GM12878 (cell line): Measurements from ENCODE around the gene NFKBIE. TPM values are rescaled to one million over a fixed set of nuclear protein-coding genes. Genes with fewer than 3 reads are reported as not detected.

Experiments
- ATAC-seq: fragments of 200-7000 bp; cut with Tn5 transposase; 3 replicates; pipeline ENCODE4 v1.9.1; 2020; ENCODE audit warnings: mild to moderate bottlenecking, moderate library complexity
- BruUV-seq: library from RNA; stranded (reverse); fragments of 400-500 nt; replicated peaks from 2 replicates; lab custom pipeline; 2021; lab: Mats Ljungman, UMichigan
- CTCF ChIA-PET: fragments of 300-600 bp; sonication (Branson Sonifier 250); formaldehyde crosslinking; extraction: SDS; loops from one replicate; lab custom pipeline; 2021; ENCODE audit warnings: inconsistent platforms; lab: Yijun Ruan, JAX
- POLR2A ChIA-PET: fragments of 350-600 bp; formaldehyde crosslinking; extraction: SDS; loops from one replicate; lab custom pipeline; 2021; ENCODE audit warnings: inconsistent platforms; lab: Charles Lee
- RAD21 ChIA-PET: fragments of 300-600 bp; sonication (Branson Sonifier 250); formaldehyde crosslinking; loops from one replicate; lab custom pipeline; 2023; ENCODE audit warnings: antibody characterized with exemption; ENCODE audit not compliant: unreplicated experiment; lab: Charles Lee
- SMC1A ChIA-PET: fragments of 300-600 bp; sonication (Branson Sonifier 250); formaldehyde crosslinking; loops from one replicate; lab custom pipeline; 2023; ENCODE audit not compliant: unreplicated experiment, uncharacterized antibody; lab: Charles Lee
- DNase-seq: peaks from one replicate; pipeline ENCODE4 v3.0.0-alpha.2; 2011; ENCODE audit warnings: low read depth, low spot score
- FAIRE-seq: peaks from 3 replicates; lab custom pipeline; 2011; peaks lifted over from hg19 to GRCh38; lab: Jason Lieb, UNC
- H2AFZ ChIP-seq: 2 replicates; pipeline ENCODE4 v1.6.0; 2011; ENCODE audit warnings: low read depth, low read length, control low read depth; ENCODE audit not compliant: control insufficient read depth
- H3K27ac ChIP-seq: 2 replicates; pipeline ENCODE4 v1.5.1; 2011; ENCODE audit warnings: control low read depth; ENCODE audit not compliant: control insufficient read depth, insufficient read depth
- H3K27me3 ChIP-seq, 2 experiments: replicated peaks in 1 of 2; 2 replicates each; pipeline versions ENCODE4 v1.6.0 to v1.6.1; 2011; ENCODE audit warnings: low read length in 1 of 2; ENCODE audit not compliant: control insufficient read depth in 2 of 2, insufficient read depth in 2 of 2
- H3K36me3 ChIP-seq, 2 experiments: 2 replicates each; pipeline ENCODE4 v1.5.1; 2011; ENCODE audit warnings: low read length in 1 of 2; ENCODE audit not compliant: control insufficient read depth in 2 of 2, insufficient read depth in 2 of 2
- H3K4me1 ChIP-seq: 2 replicates; pipeline ENCODE4 v1.6.1; 2011; ENCODE audit warnings: mild to moderate bottlenecking, low read length, moderate library complexity, mixed read lengths; ENCODE audit not compliant: control insufficient read depth, insufficient read depth
- H3K4me2 ChIP-seq: 2 replicates; pipeline ENCODE4 v1.6.0; 2011; ENCODE audit warnings: control low read depth; ENCODE audit not compliant: control insufficient read depth, insufficient read depth
- H3K4me3 ChIP-seq: fragments of 200-600 bp; sonication (generic); 2 replicates; pipeline ENCODE4 v1.5.1; 2016
- H3K79me2 ChIP-seq: 2 replicates; pipeline ENCODE4 v1.6.0; 2011; ENCODE audit warnings: low read length; ENCODE audit not compliant: control insufficient read depth, insufficient read depth
- H3K9ac ChIP-seq: 2 replicates; pipeline ENCODE4 v1.8.0; 2011; ENCODE audit warnings: low read length, control low read depth, mixed read lengths; ENCODE audit not compliant: control insufficient read depth, insufficient read depth
- H3K9me3 ChIP-seq: replicated peaks from 3 replicates; pipeline ENCODE4 v1.5.1; 2011; ENCODE audit warnings: mild to moderate bottlenecking, low read length; ENCODE audit not compliant: control insufficient read depth, insufficient read depth
- H4K20me1 ChIP-seq: 2 replicates; pipeline ENCODE4 v1.6.0; 2011; ENCODE audit not compliant: control insufficient read depth, insufficient read depth
- ETV6 ChIP-seq, 2 experiments: fragments of 450-650 bp in 1 of 2; IDR thresholded peaks in 1 of 2; conservative IDR thresholded peaks in 1 of 2; 2 replicates each; pipeline ENCODE4 v1.6.1; 2014; ENCODE audit warnings: antibody characterized with exemption in 1 of 2, borderline replicate concordance in 1 of 2, low read depth in 1 of 2, mild to moderate bottlenecking in 1 of 2, moderate library complexity in 1 of 2
- FOS ChIP-seq: IDR thresholded peaks from 3 replicates; pipeline ENCODE4 v1.6.1; 2011; ENCODE audit warnings: borderline replicate concordance; ENCODE audit not compliant: insufficient read length; ENCODE audit errors: extremely low read depth
- LARP7 ChIP-seq: fragments of 450-650 bp; IDR thresholded peaks from 2 replicates; pipeline ENCODE4 v1.6.1; 2017; ENCODE audit warnings: mild to moderate bottlenecking
- MTA2 ChIP-seq: fragments of 450-650 bp; IDR thresholded peaks from 2 replicates; pipeline ENCODE4 v1.6.1; 2016; ENCODE audit warnings: low read depth, mild to moderate bottlenecking, moderate library complexity
- PAX8 ChIP-seq: fragments of 450-650 bp; IDR thresholded peaks from 2 replicates; pipeline ENCODE4 v1.6.1; 2017; ENCODE audit warnings: mild to moderate bottlenecking, moderate library complexity
- SMARCA5 ChIP-seq: fragments of 450-650 bp; IDR thresholded peaks from 2 replicates; pipeline ENCODE4 v1.6.1; 2017; ENCODE audit warnings: mild to moderate bottlenecking
- SREBF2 ChIP-seq: IDR thresholded peaks from 2 replicates; pipeline ENCODE4 v1.6.1; 2012; ENCODE audit warnings: mild to moderate bottlenecking, low read length
- WGBS: methylation state at CpG from one replicate; pipeline ENCODE4 v1.1.6; 2016; ENCODE audit warnings: low lambda C conversion rate; ENCODE audit not compliant: insufficient replicate concordance, insufficient coverage; ENCODE audit errors: missing lambda C conversion rate; 5-methylcytosine and 5-hydroxymethylcytosine counted together
- in situ Hi-C: fragments of 300-500 bp; cut with MboI; formaldehyde crosslinking; loops from 9 replicates; pipeline ENCODE4 v1.14.3; 2018; ENCODE audit warnings: mixed read lengths
- intact Hi-C: fragments of 100-400 bp; cut with micrococcal nuclease; formaldehyde crosslinking; loops from one replicate; pipeline ENCODE4 v1.14.2; 2022; ENCODE audit not compliant: unreplicated experiment
- polyA plus RNA-seq, 11 experiments: library from polyadenylated mRNA; depleted of rRNA in 4 of 11; unstranded in 6 of 11; stranded (reverse) in 5 of 11; fragments of >200 nt; fragmentation: Nextera tagmentation in 4 of 11; fragmentation: Illumina TruSeq in 1 of 11; extraction: Ambion mirVana in 4 of 11; extraction: Trizol in 1 of 11; gene quantifications; 1 replicate in 1 of 11; 2 replicates in 10 of 11; pipeline versions ENCODE4 v1.2.1 to v1.2.3, GENCODE V29; 2011 to 2016; ENCODE audit warnings: inconsistent platforms in 2 of 11, missing spikeins in 2 of 11, low read depth in 1 of 11
- total RNA-seq, 4 experiments: library from RNA; depleted of rRNA in 3 of 4; stranded (reverse); fragments of >200 nt in 3 of 4; fragmentation: Illumina TruSeq in 1 of 4; extraction: Trizol in 1 of 4; gene quantifications; 2 replicates each; pipeline versions ENCODE4 v1.2.1 to v1.2.3, GENCODE V29; 2013 to 2021
- TF ChIP-seq, protein P1 (sequence below): IDR thresholded peaks from 2 replicates; pipeline ENCODE4 v1.6.1; 2012; ENCODE audit warnings: low read length, inconsistent platforms

Gene NFKBIE
- total and polyA plus RNA-seq, 10 of the 15 experiments (the other 5 are each of a cell fraction or from before 2014, with no cell fraction given), result 10.4 to 106 (median 38.8) TPM

DNA sequence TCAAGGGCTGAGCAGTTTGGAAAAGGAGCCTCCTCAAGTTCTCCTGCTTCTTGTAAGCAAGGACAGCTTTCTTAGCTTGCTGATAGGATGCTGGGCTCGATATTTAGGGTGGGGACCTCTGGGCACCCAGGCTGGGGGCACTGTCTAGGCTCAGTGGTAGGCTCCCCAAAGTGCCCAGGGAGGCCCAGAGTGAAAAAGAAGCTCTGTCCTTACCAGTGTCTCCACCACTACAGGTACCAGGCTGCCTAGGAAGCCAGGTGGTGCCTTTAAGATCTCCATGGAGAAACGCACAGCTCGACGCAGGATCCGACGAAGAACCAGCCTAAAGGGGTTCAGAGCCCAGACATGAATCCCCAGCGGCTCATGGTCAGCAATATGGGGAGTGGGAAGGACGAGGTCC lies 41.4 kb upstream of the NFKBIE start:
- 87% methylated on average over 8 of the region's 8 CpGs for WGBS
- CTCF ChIA-PET, result interaction anchor here (1.1 to 7.4 kb wide), 4 partner anchors 32 to 135 kb away, joined by 3 to 87 read pairs (median 4); partner anchors contain the start of genes NFKBIE and TMEM151B
- in situ Hi-C loops (no loop called here), intact Hi-C loops (no loop called here)
- Histone ChIP-seq H3K36me3 (peaks cover 20 to 29% of the 10 kb centered on the region in 2 experiments), H4K20me1 (no peaks in the 10 kb centered on the region), H3K4me2 (no peak overlapping the region), H3K79me2 (no peaks in the 10 kb centered on the region; the same call in 1 of the 2 replicates), H3K9me3 (no peaks in the 10 kb centered on the region), H3K4me1 (no peaks in the 10 kb centered on the region; the same call in 1 of the 2 replicates), H3K27ac (no peak overlapping the region), H3K4me3 (no peak overlapping the region), H3K9ac (no peak overlapping the region), H2AFZ (no peak overlapping the region), H3K27me3 (no peaks in the 10 kb centered on the region)
- POLR2A ChIA-PET, result no interaction called here
- ATAC-seq (no peak), DNase-seq (no peak), FAIRE-seq (no peak)
- RAD21 ChIA-PET, result interaction anchor here (2.8 kb wide), 1 partner anchor 39 kb away, joined by 22 read pairs; no protein-coding TSS in a partner anchor
- SMC1A ChIA-PET, result interaction anchor here (3.0 kb wide), 1 partner anchor 39 kb away, joined by 22 read pairs; no protein-coding TSS in a partner anchor
- no TSS peak for BruUV-seq
- no peak for TF ChIP-seq ETV6 (conservative IDR thresholded peaks at IDR 0.05 in 1 of 2, IDR thresholded peaks at IDR 0.05 in 1 of 2; ENCODE audit: borderline replicate concordance in 1 of 2, low read depth in 1 of 2)
- TF ChIP-seq, protein P1, sequence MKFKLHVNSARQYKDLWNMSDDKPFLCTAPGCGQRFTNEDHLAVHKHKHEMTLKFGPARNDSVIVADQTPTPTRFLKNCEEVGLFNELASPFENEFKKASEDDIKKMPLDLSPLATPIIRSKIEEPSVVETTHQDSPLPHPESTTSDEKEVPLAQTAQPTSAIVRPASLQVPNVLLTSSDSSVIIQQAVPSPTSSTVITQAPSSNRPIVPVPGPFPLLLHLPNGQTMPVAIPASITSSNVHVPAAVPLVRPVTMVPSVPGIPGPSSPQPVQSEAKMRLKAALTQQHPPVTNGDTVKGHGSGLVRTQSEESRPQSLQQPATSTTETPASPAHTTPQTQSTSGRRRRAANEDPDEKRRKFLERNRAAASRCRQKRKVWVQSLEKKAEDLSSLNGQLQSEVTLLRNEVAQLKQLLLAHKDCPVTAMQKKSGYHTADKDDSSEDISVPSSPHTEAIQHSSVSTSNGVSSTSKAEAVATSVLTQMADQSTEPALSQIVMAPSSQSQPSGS, result no peak

DNA sequence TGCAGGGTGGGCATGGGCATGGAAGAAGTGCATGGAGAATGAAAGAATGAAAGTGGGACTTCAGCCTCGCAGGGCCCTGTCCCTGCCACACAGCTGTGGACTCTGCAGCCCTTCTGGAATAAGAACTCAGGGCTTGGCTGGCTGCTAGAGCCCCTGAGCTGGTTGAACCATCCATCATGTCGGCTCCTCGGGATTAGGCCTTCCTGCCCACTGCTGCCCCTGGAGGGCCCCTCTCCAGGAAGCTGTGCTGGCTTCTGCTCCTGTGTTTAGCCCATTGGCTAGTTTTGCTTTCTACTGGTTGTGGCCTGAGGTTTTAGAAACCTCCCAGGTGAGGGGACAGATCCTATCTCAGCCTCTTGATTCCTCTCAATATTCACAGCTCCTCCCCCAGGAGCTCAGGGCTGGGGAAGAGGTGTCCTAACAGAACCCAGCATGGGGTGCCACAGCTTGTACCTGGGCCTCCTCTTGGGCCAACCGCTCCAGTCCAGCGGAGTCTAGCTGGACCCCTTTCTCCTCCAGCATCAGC lies 39.9 kb upstream of the NFKBIE start:
- Histone ChIP-seq H3K9ac (no peak overlapping the region), H3K4me3 (no peak overlapping the region), H3K36me3 (peaks cover 12 to 34% of the 10 kb centered on the region in 2 experiments), H3K4me1 (no peaks in the 10 kb centered on the region), H3K27ac (no peak overlapping the region), H4K20me1 (no peaks in the 10 kb centered on the region), H3K27me3 (no peaks in the 10 kb centered on the region), H3K4me2 (no peak overlapping the region), H3K79me2 (no peaks in the 10 kb centered on the region), H3K9me3 (no peaks in the 10 kb centered on the region), H2AFZ (no peak overlapping the region)
- in situ Hi-C loops, result no loop called here
- intact Hi-C loops, result loop anchor here (2.0 kb wide), 1 partner anchor 36 kb away; no protein-coding TSS in a partner anchor
- TF ChIP-seq LARP7 (no peak), SREBF2 (no peak), FOS (no peak), MTA2 (no peak), PAX8 (no peak), SMARCA5 (no peak)
- no TSS peak for BruUV-seq
- RAD21 ChIA-PET, result interaction anchor here (1.0 to 2.8 kb wide), 4 partner anchors 35 to 209 kb away, joined by 3 to 22 read pairs (median 4); partner anchors contain the start of gene TMEM151B
- no peak for ATAC-seq
- WGBS, result 92% methylated on average over 5 of the region's 5 CpGs
- POLR2A ChIA-PET, result interaction anchor here (0.8 to 1.2 kb wide), 3 partner anchors 9 to 41 kb away, joined by 3 read pairs; no protein-coding TSS in a partner anchor
- no peak for FAIRE-seq
- SMC1A ChIA-PET, result interaction anchor here (0.8 to 3.0 kb wide), 4 partner anchors 31 to 86 kb away, joined by 3 to 22 read pairs (median 4); no protein-coding TSS in a partner anchor
- CTCF ChIA-PET, result interaction anchor here (0.7 to 7.4 kb wide), 21 partner anchors 8 to 212 kb away, joined by 3 to 87 read pairs (median 4); partner anchors contain the start of genes AARS2, CDC5L, NFKBIE and TMEM151B
- DNase-seq, result no peak
